ENCODE measurements around the gene INHBB.

Gene INHBB

DNA sequence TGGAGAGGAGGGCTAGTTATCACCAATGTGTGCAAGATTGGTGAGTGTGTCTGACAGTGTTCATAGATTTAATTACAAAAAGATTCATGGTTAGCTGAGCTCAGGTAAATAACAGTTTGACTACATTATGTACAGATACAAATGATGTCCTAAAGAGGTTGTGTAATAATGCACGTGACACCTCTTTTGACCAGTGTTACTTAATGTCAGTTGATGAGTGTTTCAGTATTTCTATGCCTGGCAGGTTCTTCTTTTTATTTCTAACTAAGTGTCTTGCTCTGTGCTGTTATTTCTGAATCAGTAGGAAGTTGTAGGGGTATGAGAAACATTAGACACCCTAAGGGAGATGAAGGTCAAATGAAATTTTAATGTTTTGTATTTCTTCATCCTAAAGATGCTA, 7.9 kb upstream of the INHBB start:
- TF ChIP-seq, protein P1, sequence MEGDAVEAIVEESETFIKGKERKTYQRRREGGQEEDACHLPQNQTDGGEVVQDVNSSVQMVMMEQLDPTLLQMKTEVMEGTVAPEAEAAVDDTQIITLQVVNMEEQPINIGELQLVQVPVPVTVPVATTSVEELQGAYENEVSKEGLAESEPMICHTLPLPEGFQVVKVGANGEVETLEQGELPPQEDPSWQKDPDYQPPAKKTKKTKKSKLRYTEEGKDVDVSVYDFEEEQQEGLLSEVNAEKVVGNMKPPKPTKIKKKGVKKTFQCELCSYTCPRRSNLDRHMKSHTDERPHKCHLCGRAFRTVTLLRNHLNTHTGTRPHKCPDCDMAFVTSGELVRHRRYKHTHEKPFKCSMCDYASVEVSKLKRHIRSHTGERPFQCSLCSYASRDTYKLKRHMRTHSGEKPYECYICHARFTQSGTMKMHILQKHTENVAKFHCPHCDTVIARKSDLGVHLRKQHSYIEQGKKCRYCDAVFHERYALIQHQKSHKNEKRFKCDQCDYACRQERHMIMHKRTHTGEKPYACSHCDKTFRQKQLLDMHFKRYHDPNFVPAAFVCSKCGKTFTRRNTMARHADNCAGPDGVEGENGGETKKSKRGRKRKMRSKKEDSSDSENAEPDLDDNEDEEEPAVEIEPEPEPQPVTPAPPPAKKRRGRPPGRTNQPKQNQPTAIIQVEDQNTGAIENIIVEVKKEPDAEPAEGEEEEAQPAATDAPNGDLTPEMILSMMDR (IDR thresholded peaks at IDR 0.05; ENCODE audit: control insufficient read depth, extremely low read depth, insufficient read depth) = no peak
- H3K4me3 ChIP-seq (ENCODE audit: low read depth, low read length) = no peak overlapping the region

GRCh38 chr2:120341977-120342376, 4.0 kb upstream of the INHBB start:
- no peak overlapping the region for H3K4me3 ChIP-seq (ENCODE audit: low read depth, low read length)
- TF ChIP-seq, protein P1 (IDR thresholded peaks at IDR 0.05; ENCODE audit: control insufficient read depth, extremely low read depth, insufficient read depth) = no peak
- DNase-seq (ENCODE audit: low read depth) = no peak

More for the DNA sequence above, 7.9 kb upstream of the INHBB start:
- DNase-seq (ENCODE audit: low read depth) = no peak

DNA sequence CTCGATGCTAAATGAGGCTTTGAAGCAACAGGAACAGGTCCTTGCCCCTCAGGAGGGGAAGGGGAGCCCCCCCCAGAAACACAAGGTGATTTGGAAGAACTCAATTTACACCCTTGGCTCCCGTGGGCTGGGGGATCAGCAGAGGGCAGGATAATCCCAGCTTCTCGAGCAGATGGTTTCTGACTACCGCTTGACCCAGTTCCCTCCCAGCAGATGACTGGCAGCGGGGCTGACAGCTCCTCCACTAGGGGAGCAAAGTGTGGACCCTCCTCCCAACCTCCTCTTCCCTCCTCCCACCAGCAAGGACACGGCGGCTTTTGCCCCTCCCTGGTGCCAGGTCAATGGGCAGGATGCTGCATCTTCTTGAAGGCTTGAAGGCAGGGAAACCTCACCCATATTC, 3.5 kb upstream of the INHBB start:
- TF ChIP-seq, protein P1 (IDR thresholded peaks at IDR 0.05; ENCODE audit: control insufficient read depth, extremely low read depth, insufficient read depth) = no peak
- DNase-seq (ENCODE audit: low read depth) = no peak
- H3K4me3 ChIP-seq (ENCODE audit: low read depth, low read length) = no peak overlapping the region

- TF ChIP-seq, protein P1 (IDR thresholded peaks at IDR 0.05; ENCODE audit: control insufficient read depth, extremely low read depth, insufficient read depth) = no peak
- no peak for DNase-seq (ENCODE audit: low read depth)
- no peak overlapping the region for H3K4me3 ChIP-seq (ENCODE audit: low read depth, low read length)
These were observed 2.9 kb upstream of the INHBB start for GRCh38 chr2:120343100-120343432.

DNA sequence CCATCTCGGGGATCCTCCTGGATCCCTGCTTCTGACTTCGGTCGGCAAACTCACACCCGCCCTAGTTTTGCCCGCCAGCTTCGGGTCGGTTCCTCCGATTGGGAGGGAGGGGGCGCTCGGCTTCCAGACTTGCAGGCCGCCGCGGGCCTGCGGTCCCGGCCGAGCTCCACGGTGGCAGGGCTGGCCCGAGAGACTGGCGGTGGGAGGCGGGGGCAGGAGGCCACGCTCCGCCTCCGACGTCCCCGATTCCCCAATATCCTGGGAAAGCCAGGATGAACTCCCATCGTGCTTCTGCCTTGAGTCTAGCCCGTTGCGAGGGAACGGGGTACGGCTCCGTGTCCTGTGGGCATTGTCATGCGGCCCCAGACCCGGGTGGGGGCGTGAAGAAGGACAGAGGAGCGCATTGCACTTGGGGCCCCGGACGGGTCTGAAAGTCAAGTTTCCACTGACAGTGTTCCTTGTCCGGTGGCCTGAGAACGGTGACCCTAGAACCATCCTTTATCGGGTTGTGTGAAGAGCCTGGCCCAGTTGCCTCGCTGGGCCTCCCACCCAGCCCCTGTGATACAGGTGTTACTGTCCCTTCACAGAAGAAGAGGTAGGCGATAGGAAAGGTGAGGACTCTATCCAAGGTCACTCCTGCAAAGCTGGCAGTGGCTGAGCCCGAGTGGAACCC, 2.4 kb upstream of the INHBB start:
- TF ChIP-seq, protein P1 (IDR thresholded peaks at IDR 0.05; ENCODE audit: control insufficient read depth, extremely low read depth, insufficient read depth) = peak; percentile 79
- no peak overlapping the region for H3K4me3 ChIP-seq (ENCODE audit: low read depth, low read length)
- peak; percentile 34 for DNase-seq (ENCODE audit: low read depth)

DNA sequence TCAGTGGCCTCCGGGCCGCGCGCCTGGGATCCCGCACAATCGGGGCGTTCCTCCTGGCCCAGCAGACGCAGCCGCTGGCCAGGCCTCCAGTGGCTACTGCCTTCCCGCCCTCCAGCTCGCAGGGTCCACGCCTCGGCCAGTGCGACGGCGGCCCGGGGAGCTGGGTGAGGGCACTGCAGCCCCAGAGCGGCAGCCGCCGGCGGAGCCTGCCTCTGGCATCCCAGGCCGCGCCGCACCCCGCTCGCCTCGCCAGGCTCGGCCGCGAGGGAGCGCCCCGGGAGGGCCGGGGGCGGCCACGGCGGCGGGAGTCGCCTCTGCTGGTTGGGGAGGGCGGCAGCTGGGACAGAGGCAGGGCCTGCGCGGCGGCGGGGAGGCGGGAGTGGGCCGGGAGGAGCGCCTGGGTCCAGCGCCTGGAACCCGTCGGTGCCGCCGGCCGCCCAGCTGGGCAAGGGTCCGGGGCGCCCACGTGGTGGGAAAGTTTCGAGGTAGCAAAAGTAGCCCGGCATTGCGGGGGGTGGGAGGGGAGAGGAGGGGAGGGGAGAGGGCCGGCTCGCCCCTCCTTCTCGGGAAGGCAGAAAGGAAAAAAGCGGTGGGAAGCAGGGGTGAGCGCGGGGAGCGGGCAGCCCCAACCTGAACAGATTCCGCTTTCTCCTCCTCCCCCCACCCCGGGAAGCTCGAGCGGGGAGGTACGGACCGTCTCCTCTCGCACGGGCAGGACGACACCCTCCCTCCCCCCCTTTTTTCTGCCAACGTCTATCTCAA, 1.5 kb upstream of the INHBB start:
- TF ChIP-seq, protein P1 (IDR thresholded peaks at IDR 0.05; ENCODE audit: control insufficient read depth, extremely low read depth, insufficient read depth) = no peak
- H3K4me3 ChIP-seq (ENCODE audit: low read depth, low read length) = peak overlapping the region; percentile 42
- no peak for DNase-seq (ENCODE audit: low read depth)

Measured in LNCaP clone FGC (cell line).